ENCODE data around the gene SLC22A4. TPM values are rescaled to one million over a fixed set of nuclear protein-coding genes. Genes with fewer than 3 reads are reported as not detected.

Gene SLC22A4
- polyA plus RNA-seq, 1 donor (not counting 4 experiments of a cell fraction or from before 2014, with no cell fraction given), result 1.4 TPM

DNA sequence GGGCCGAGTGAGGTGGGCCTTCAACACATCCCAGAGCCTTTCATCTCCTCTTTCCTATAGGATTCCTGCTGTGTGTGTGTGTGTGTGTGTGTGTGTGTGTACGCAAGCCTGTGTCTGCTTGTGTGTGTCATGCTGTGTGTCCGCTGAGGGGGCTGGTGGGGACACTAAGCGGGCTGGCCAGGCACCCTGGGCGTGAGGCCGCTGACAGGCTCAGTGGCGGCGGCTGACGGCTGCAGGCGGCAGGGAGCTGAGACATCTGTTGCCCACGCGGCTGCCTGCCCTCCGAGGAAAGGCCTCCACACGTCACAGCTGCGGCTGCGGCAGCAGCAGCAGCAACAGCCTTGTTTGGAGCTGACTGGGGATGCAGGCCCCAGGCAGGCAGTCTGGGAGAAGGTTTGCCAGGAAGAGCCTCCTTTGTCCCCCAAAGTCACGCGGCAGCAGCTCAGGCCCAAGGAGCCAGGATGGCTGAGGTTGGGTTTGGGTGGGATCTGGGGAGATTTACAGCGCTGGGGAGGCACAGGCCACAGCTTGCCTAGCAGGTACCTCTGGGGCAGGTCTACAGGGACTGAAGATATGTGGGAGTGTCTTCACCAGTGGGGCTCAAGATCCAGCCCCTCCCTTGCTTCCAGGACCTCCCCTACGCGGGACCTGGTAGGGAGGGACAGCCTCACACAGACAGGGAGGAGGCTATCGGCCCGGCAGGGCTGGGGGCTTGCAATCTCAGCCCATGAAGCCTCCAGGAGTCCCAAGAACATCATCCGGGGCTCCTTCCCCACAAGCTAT is 34.9 kb upstream of the SLC22A4 start:
- Histone ChIP-seq H3K4me1 (ENCODE audit: control insufficient read depth, extremely low read depth, insufficient read depth, low read length) (peaks cover 45% of the 10 kb centered on the region), H3K27ac (ENCODE audit: control insufficient read depth, insufficient read depth, low read length) (peak overlapping the region; percentile 81), H3K4me3 (ENCODE audit: control insufficient read depth in 2 of 3, extremely low read depth in 1 of 3, insufficient read depth in 2 of 3, low read depth in 1 of 3, low read length in 3 of 3) (peak overlapping the region; percentile 74 to 95 (median 87)), H4K20me1 (ENCODE audit: control insufficient read depth, extremely low read depth, insufficient read depth, low read length) (no peaks in the 10 kb centered on the region), H3K79me2 (ENCODE audit: control insufficient read depth, insufficient read depth, low read length) (peaks cover 29% of the 10 kb centered on the region), H3K9me3 (ENCODE audit: control insufficient read depth, low read depth, low read length) (no peaks in the 10 kb centered on the region), H3K27me3 (ENCODE audit: control insufficient read depth, extremely low read depth, insufficient read depth, low read length) (no peaks in the 10 kb centered on the region), H3K4me2 (ENCODE audit: control insufficient read depth, extremely low read depth, insufficient read depth, low read depth, low read length) (peak overlapping the region; percentile 100), H3K9ac (ENCODE audit: control insufficient read depth, extremely low read depth, insufficient read depth, low read length) (peak overlapping the region; percentile 94), H3K36me3 (ENCODE audit: control insufficient read depth in 2 of 2, extremely low read depth in 1 of 2, insufficient read depth in 2 of 2, low read length in 2 of 2) (peaks cover 12 to 21% of the 10 kb centered on the region in 2 experiments), H3K9me1 (ENCODE audit: control insufficient read depth, extremely low read depth, insufficient read depth, low read length) (peaks cover 2% of the 10 kb centered on the region), H2AFZ (ENCODE audit: control insufficient read depth, low read length) (peak overlapping the region; percentile 65)
- DNase-seq (ENCODE audit: low read depth, low spot score) (no peak), FAIRE-seq (peak; percentile 93)
- dilution Hi-C loops (cut with MboI; ENCODE audit: extremely low pct_ligation_motif_present, low sequenced_read_pairs), result no loop called here
- TF ChIP-seq EZH2 (IDR thresholded peaks at IDR 0.05; ENCODE audit: low read length), result no peak
- TF ChIP-seq, protein P1, sequence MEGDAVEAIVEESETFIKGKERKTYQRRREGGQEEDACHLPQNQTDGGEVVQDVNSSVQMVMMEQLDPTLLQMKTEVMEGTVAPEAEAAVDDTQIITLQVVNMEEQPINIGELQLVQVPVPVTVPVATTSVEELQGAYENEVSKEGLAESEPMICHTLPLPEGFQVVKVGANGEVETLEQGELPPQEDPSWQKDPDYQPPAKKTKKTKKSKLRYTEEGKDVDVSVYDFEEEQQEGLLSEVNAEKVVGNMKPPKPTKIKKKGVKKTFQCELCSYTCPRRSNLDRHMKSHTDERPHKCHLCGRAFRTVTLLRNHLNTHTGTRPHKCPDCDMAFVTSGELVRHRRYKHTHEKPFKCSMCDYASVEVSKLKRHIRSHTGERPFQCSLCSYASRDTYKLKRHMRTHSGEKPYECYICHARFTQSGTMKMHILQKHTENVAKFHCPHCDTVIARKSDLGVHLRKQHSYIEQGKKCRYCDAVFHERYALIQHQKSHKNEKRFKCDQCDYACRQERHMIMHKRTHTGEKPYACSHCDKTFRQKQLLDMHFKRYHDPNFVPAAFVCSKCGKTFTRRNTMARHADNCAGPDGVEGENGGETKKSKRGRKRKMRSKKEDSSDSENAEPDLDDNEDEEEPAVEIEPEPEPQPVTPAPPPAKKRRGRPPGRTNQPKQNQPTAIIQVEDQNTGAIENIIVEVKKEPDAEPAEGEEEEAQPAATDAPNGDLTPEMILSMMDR (optimal IDR thresholded peaks at IDR 0.05 in 1 of 3, IDR thresholded peaks at IDR 0.05 in 1 of 3, conservative IDR thresholded peaks at IDR 0.05 in 1 of 3; ENCODE audit: extremely low read depth in 1 of 3, insufficient read depth in 2 of 3, low read length in 3 of 3), result no peak

DNA sequence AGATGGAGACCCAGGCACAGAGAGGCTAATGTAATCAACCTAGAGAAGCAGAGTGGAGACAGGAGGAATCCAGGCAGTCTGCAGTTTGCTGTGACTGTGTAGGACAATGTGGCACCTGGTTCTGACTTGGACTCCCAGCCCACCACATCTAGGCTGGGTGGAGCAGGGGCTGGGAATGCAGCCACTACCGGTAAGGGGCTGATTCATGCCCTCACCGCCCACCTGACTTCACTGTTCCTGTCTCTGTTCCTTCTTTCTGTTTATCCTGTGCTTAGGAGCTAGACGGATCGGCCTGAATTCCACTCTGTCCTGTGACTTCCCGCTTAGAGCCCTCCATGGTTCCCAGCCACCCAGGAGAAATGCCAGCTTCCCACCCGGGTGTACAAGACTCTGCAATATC is 34.1 kb upstream of the SLC22A4 start:
- Histone ChIP-seq H4K20me1 (ENCODE audit: control insufficient read depth, extremely low read depth, insufficient read depth, low read length) (no peaks in the 10 kb centered on the region), H3K27ac (ENCODE audit: control insufficient read depth, insufficient read depth, low read length) (peak overlapping the region; percentile 81), H3K9ac (ENCODE audit: control insufficient read depth, extremely low read depth, insufficient read depth, low read length) (peak overlapping the region; percentile 94), H3K36me3 (ENCODE audit: control insufficient read depth in 2 of 2, extremely low read depth in 1 of 2, insufficient read depth in 2 of 2, low read length in 2 of 2) (peaks cover 18 to 21% of the 10 kb centered on the region in 2 experiments), H3K27me3 (ENCODE audit: control insufficient read depth, extremely low read depth, insufficient read depth, low read length) (no peaks in the 10 kb centered on the region), H3K79me2 (ENCODE audit: control insufficient read depth, insufficient read depth, low read length) (peaks cover 29% of the 10 kb centered on the region), H3K9me1 (ENCODE audit: control insufficient read depth, extremely low read depth, insufficient read depth, low read length) (peaks cover 2% of the 10 kb centered on the region), H3K4me1 (ENCODE audit: control insufficient read depth, extremely low read depth, insufficient read depth, low read length) (peaks cover 45% of the 10 kb centered on the region), H3K4me3 (ENCODE audit: control insufficient read depth in 2 of 3, extremely low read depth in 1 of 3, insufficient read depth in 2 of 3, low read depth in 1 of 3, low read length in 3 of 3) (peak overlapping the region; percentile 40 to 95 (median 74)), H2AFZ (ENCODE audit: control insufficient read depth, low read length) (no peak overlapping the region), H3K9me3 (ENCODE audit: control insufficient read depth, low read depth, low read length) (no peaks in the 10 kb centered on the region), H3K4me2 (ENCODE audit: control insufficient read depth, extremely low read depth, insufficient read depth, low read depth, low read length) (peak overlapping the region; percentile 100)
- DNase-seq (ENCODE audit: low read depth, low spot score) (no peak), FAIRE-seq (peak; percentile 83)
- dilution Hi-C loops (cut with MboI; ENCODE audit: extremely low pct_ligation_motif_present, low sequenced_read_pairs), result no loop called here
- TF ChIP-seq, protein P1 (optimal IDR thresholded peaks at IDR 0.05 in 1 of 3, IDR thresholded peaks at IDR 0.05 in 1 of 3, conservative IDR thresholded peaks at IDR 0.05 in 1 of 3; ENCODE audit: extremely low read depth in 1 of 3, insufficient read depth in 2 of 3, low read length in 3 of 3), result no peak
- no peak for TF ChIP-seq EZH2 (IDR thresholded peaks at IDR 0.05; ENCODE audit: low read length)
